Measurements from ENCODE around the gene TWF1. TPM values are rescaled to one million over a fixed set of nuclear protein-coding genes. Genes with fewer than 3 reads are reported as not detected.

Gene TWF1
- total and polyA plus RNA-seq, 9 of the 15 experiments (the other 6 are each of a cell fraction or from before 2014, with no cell fraction given) = 10.3 to 29.4 (median 23.4) TPM

- peak; percentile 64 to 67; a peak in 3 of 4 replicates for TF ChIP-seq RAD21 (CRISPR knock-in tag; conservative IDR thresholded peaks at IDR 0.05 in 1 of 2, IDR thresholded peaks at IDR 0.05 in 1 of 2)
- TF ChIP-seq ZFPM2 (CRISPR knock-in tag; IDR thresholded peaks at IDR 0.05) = no peak
- TF ChIP-seq MCM3 (IDR thresholded peaks at IDR 0.05) = no peak
- TF ChIP-seq HNRNPL (IDR thresholded peaks at IDR 0.05; ENCODE audit: low read depth, low read length) = no peak
These were observed 29.6 kb downstream of the TWF1 start (continued) for GRCh38 chr12:43776498-43776897.

GRCh38 chr12:43766291-43766690 is 39.8 kb downstream of the TWF1 start:
- FAIRE-seq (no peak), DNase-seq (ENCODE audit: extremely low read depth in 1 of 4, low spot score in 3 of 4) (no peak), ATAC-seq (no peak)
- H3K4me3 ChIP-seq = no peak overlapping the region
- H3K9ac ChIP-seq (ENCODE audit: insufficient read depth in 1 of 2, low read depth in 2 of 2, low read length in 2 of 2) = no peak overlapping the region
- intact Hi-C loops (cut with micrococcal nuclease) = no loop called here
- H3K9me3 ChIP-seq (replicated peaks; ENCODE audit: control insufficient read depth, insufficient read depth, low read depth, low read length) = no peaks in the 10 kb centered on the region
- in situ Hi-C loops (cut with MboI) = no loop called here
- CTCF ChIA-PET (ENCODE audit: low intra/inter-chr PET ratio) = no interaction called here
- H3K79me2 ChIP-seq (ENCODE audit: control insufficient read depth, insufficient read depth, low read length) = peaks cover 10% of the 10 kb centered on the region; the same call in 1 of the 3 replicates
- no peaks in the 10 kb centered on the region for H4K20me1 ChIP-seq (replicated peaks; ENCODE audit: control insufficient read depth, insufficient read depth, low read length)
- no peak overlapping the region for H3K4me2 ChIP-seq (ENCODE audit: insufficient read depth, low read length)
- peaks cover 21% of the 10 kb centered on the region for H3K36me3 ChIP-seq (ENCODE audit: control insufficient read depth, insufficient read depth, low read length)
- POLR2A ChIA-PET = interaction anchor here (1.7 kb wide), 1 partner anchor 11 kb away, joined by 5 read pairs; no protein-coding TSS in a partner anchor
- H3K27me3 ChIP-seq (ENCODE audit: control insufficient read depth in 2 of 2, insufficient read depth in 2 of 2, low read length in 2 of 2) = no peaks in the 10 kb centered on the region
- H2AFZ ChIP-seq (ENCODE audit: low read depth, low read length) = no peak overlapping the region
- BruUV-seq (replicated peaks) = no TSS peak
- H3K9me1 ChIP-seq (ENCODE audit: control insufficient read depth, insufficient read depth, low read length) = no peaks in the 10 kb centered on the region
- no peak overlapping the region for H3K27ac ChIP-seq (ENCODE audit: extremely low read depth, low read depth, low read length)
- peaks cover 0 to 4% of the 10 kb centered on the region in 2 experiments; a peak in 1 of 5 replicates for H3K4me1 ChIP-seq (replicated peaks in 1 of 2; ENCODE audit: control insufficient read depth in 2 of 2, insufficient read depth in 2 of 2, low read length in 2 of 2)
- no peak for TF ChIP-seq ZBTB12 (CRISPR knock-in tag; IDR thresholded peaks at IDR 0.05)
- TF ChIP-seq REST (IDR thresholded peaks at IDR 0.05; ENCODE audit: borderline replicate concordance) = no peak
- no peak for TF ChIP-seq REST (CRISPR knock-in tag; IDR thresholded peaks at IDR 0.05; ENCODE audit: low read depth)
- TF ChIP-seq DACH1 (IDR thresholded peaks at IDR 0.05; ENCODE audit: partially characterized antibody) = no peak
- TF ChIP-seq BRF1 (IDR thresholded peaks at IDR 0.05; ENCODE audit: borderline replicate concordance, extremely low read depth, insufficient read length) = no peak
